GM12878 (cell line): ENCODE measurements around the gene ACOT7. TPM values are rescaled to one million over a fixed set of nuclear protein-coding genes. Genes with fewer than 3 reads are reported as not detected.

ENCODE experiments used
- CHD4 ChIP-seq: fragments of 200-600 bp; sonication (generic); IDR thresholded peaks from 2 replicates; pipeline ENCODE4 v1.6.1; 2016; ENCODE audit warnings: mild to moderate bottlenecking
- ELK1 ChIP-seq: IDR thresholded peaks from 2 replicates; pipeline ENCODE4 v1.6.1; 2012; ENCODE audit warnings: low read depth, low read length, improper control_type of control experiment
- FOS ChIP-seq: IDR thresholded peaks from 3 replicates; pipeline ENCODE4 v1.6.1; 2011; ENCODE audit warnings: borderline replicate concordance; ENCODE audit not compliant: insufficient read length; ENCODE audit errors: extremely low read depth
- MEF2A ChIP-seq: IDR thresholded peaks from 2 replicates; pipeline ENCODE4 v1.6.1; 2011; ENCODE audit warnings: low read depth, mild to moderate bottlenecking, low read length, moderate library complexity; ENCODE audit not compliant: insufficient read depth
- MYB ChIP-seq: fragments of 150-350 bp; IDR thresholded peaks from 2 replicates; pipeline ENCODE4 v1.6.1; 2014; ENCODE audit warnings: mild to moderate bottlenecking, low read depth, low read length, borderline replicate concordance
- NFYB ChIP-seq: IDR thresholded peaks from 2 replicates; pipeline ENCODE4 v1.6.1; 2011; ENCODE audit warnings: low read depth, mild to moderate bottlenecking, low read length, improper control_type of control experiment, moderate library complexity; ENCODE audit not compliant: insufficient read depth
- NR2C2 ChIP-seq: IDR thresholded peaks from 2 replicates; pipeline ENCODE4 v1.6.1; 2011; ENCODE audit warnings: borderline replicate concordance, low read depth; ENCODE audit not compliant: control insufficient read depth, insufficient read length
- SKIL ChIP-seq: fragments of 450-650 bp; IDR thresholded peaks from 2 replicates; pipeline ENCODE4 v1.6.1; 2017; ENCODE audit warnings: mild to moderate bottlenecking, low read depth, inconsistent platforms; ENCODE audit not compliant: poor library complexity, severe bottlenecking
- TCF12 ChIP-seq: IDR thresholded peaks from 2 replicates; pipeline ENCODE4 v1.6.1; 2011; ENCODE audit warnings: low read depth, mild to moderate bottlenecking, low read length
- TCF7 ChIP-seq: IDR thresholded peaks from 2 replicates; pipeline ENCODE4 v1.6.1; 2014; ENCODE audit warnings: antibody characterized with exemption, borderline replicate concordance
- ZNF592 ChIP-seq: fragments of 450-650 bp; IDR thresholded peaks from 2 replicates; pipeline ENCODE4 v1.6.1; 2017; ENCODE audit warnings: mild to moderate bottlenecking, moderate library complexity
- polyA plus RNA-seq, 11 experiments: library from polyadenylated mRNA; depleted of rRNA in 4 of 11; unstranded in 6 of 11; stranded (reverse) in 5 of 11; fragments of >200 nt; fragmentation: Nextera tagmentation in 4 of 11; fragmentation: Illumina TruSeq in 1 of 11; extraction: Ambion mirVana in 4 of 11; extraction: Trizol in 1 of 11; gene quantifications; 1 replicate in 1 of 11; 2 replicates in 10 of 11; pipeline versions ENCODE4 v1.2.1 to v1.2.3, GENCODE V29; 2011 to 2016; ENCODE audit warnings: inconsistent platforms in 2 of 11, missing spikeins in 2 of 11, low read depth in 1 of 11
- total RNA-seq, 4 experiments: library from RNA; depleted of rRNA in 3 of 4; stranded (reverse); fragments of >200 nt in 3 of 4; fragmentation: Illumina TruSeq in 1 of 4; extraction: Trizol in 1 of 4; gene quantifications; 2 replicates each; pipeline versions ENCODE4 v1.2.1 to v1.2.3, GENCODE V29; 2013 to 2021

The ACOT7 gene
- total and polyA plus RNA-seq, 10 of the 15 experiments (the other 5 are each of a cell fraction or from before 2014, with no cell fraction given), result 8.9 to 206 (median 61.2) TPM

- TF ChIP-seq ELK1, result no peak
- no peak for TF ChIP-seq TCF12
- TF ChIP-seq FOS, result no peak
- no peak for TF ChIP-seq CHD4
- TF ChIP-seq TCF7, result no peak
- no peak for TF ChIP-seq SKIL
- TF ChIP-seq MEF2A, result no peak
- no peak for TF ChIP-seq ZNF592
- no peak for TF ChIP-seq MYB
- no peak for TF ChIP-seq NR2C2
- TF ChIP-seq NFYB, result no peak
Measured at GRCh38 chr1:6295910-6296309, 97.7 kb downstream of the ACOT7 start (continued).
